GM23338 (cell line): Measurements from ENCODE around the gene FOXQ1. TPM values are rescaled to one million over a fixed set of nuclear protein-coding genes. Genes with fewer than 3 reads are reported as not detected.

Source experiments
- ATAC-seq: fragments of 200-7000 bp; cut with Tn5 transposase; 3 replicates; pipeline ENCODE4 v1.9.1; 2020
- DNase-seq: peaks from one replicate; pipeline ENCODE4 v3.0.0-alpha.2; 2015; ENCODE audit warnings: low spot score
- H2AFZ ChIP-seq: fragments of 200-600 bp; sonication (generic); 2 replicates; pipeline ENCODE4 v1.8.0; 2016; ENCODE audit warnings: antibody characterized with exemption, mild to moderate bottlenecking, moderate library complexity
- H3F3A ChIP-seq: fragments of 200-600 bp; sonication (generic); replicated peaks from 2 replicates; pipeline ENCODE4 v1.8.0; 2017; ENCODE audit warnings: antibody characterized with exemption, mixed run types, low read depth
- H3K27ac ChIP-seq: fragments of 200-600 bp; sonication (generic); 2 replicates; pipeline ENCODE4 v1.6.1; 2016; ENCODE audit warnings: low read depth
- H3K27me3 ChIP-seq: fragments of 200-600 bp; sonication (generic); 2 replicates; pipeline ENCODE4 v1.8.0; 2016; ENCODE audit warnings: mild to moderate bottlenecking, mixed run types, moderate library complexity; ENCODE audit not compliant: insufficient read depth
- H3K36me3 ChIP-seq: fragments of 200-600 bp; sonication (generic); 2 replicates; pipeline ENCODE4 v1.8.0; 2016; ENCODE audit warnings: mild to moderate bottlenecking; ENCODE audit not compliant: insufficient read depth
- H3K4me1 ChIP-seq: fragments of 200-600 bp; sonication (generic); 2 replicates; pipeline ENCODE4 v1.8.0; 2016; ENCODE audit warnings: mild to moderate bottlenecking, moderate library complexity; ENCODE audit not compliant: insufficient read depth
- H3K4me2 ChIP-seq: fragments of 200-600 bp; sonication (generic); 2 replicates; pipeline ENCODE4 v1.7.1; 2017; ENCODE audit warnings: mixed run types
- H3K4me3 ChIP-seq: fragments of 200-600 bp; sonication (generic); 2 replicates; pipeline ENCODE4 v1.6.1; 2016; ENCODE audit warnings: mixed run types
- H3K79me2 ChIP-seq: fragments of 200-600 bp; sonication (generic); replicated peaks from 2 replicates; pipeline ENCODE4 v1.8.0; 2017; ENCODE audit warnings: mild to moderate bottlenecking; ENCODE audit not compliant: insufficient read depth
- H3K9me2 ChIP-seq: fragments of 200-600 bp; sonication (generic); 2 replicates; pipeline ENCODE4 v1.8.0; 2017; ENCODE audit not compliant: insufficient read depth
- H4K20me1 ChIP-seq: fragments of 200-600 bp; sonication (generic); replicated peaks from 2 replicates; pipeline ENCODE4 v1.8.0; 2017; ENCODE audit warnings: mild to moderate bottlenecking; ENCODE audit not compliant: insufficient read depth
- H3K27ac Mint-ChIP-seq: 2 replicates; pipeline ENCODE4 v1.8.0; 2020; ENCODE audit warnings: inconsistent platforms, mild to moderate bottlenecking, moderate library complexity, mixed read lengths
- H3K27me3 Mint-ChIP-seq: 3 replicates; pipeline ENCODE4 v1.8.0; 2022; ENCODE audit warnings: low read depth, mild to moderate bottlenecking, moderate library complexity, mixed read lengths, inconsistent platforms; ENCODE audit not compliant: insufficient read depth, poor library complexity
- H3K36me3 Mint-ChIP-seq: 3 replicates; pipeline ENCODE4 v1.8.0; 2021; ENCODE audit warnings: low read depth, mild to moderate bottlenecking, inconsistent platforms, moderate library complexity, mixed read lengths
- H3K4me1 Mint-ChIP-seq: 3 replicates; pipeline ENCODE4 v1.8.0; 2020; ENCODE audit warnings: mild to moderate bottlenecking, inconsistent platforms, mixed read lengths
- H3K4me3 Mint-ChIP-seq: 3 replicates; pipeline ENCODE4 v1.8.0; 2021; ENCODE audit warnings: moderate library complexity, mild to moderate bottlenecking, inconsistent platforms, mixed read lengths
- H3K9me3 Mint-ChIP-seq: 3 replicates; pipeline ENCODE4 v1.8.0; 2020; ENCODE audit warnings: moderate library complexity, mild to moderate bottlenecking, inconsistent platforms, mixed read lengths
- CREB1 ChIP-seq: fragments of 250-450 bp; sonication (Bioruptor Pico); IDR thresholded peaks from 2 replicates; pipeline ENCODE4 v1.5.0; 2020; ENCODE audit warnings: low read depth, mild to moderate bottlenecking, moderate library complexity
- CTCF ChIP-seq, 2 experiments: fragments of 200-600 bp in 1 of 2; sonication (generic) in 1 of 2; conservative IDR thresholded peaks; 2 replicates each; pipeline versions ENCODE4 v1.5.1 to v1.6.1; 2016 to 2017; ENCODE audit warnings: antibody characterized with exemption in 2 of 2, low read depth in 2 of 2, mild to moderate bottlenecking in 2 of 2, moderate library complexity in 1 of 2
- ETS1 ChIP-seq: IDR thresholded peaks from 2 replicates; pipeline ENCODE4 v1.6.1; 2016; ENCODE audit warnings: antibody characterized with exemption
- EZH2 ChIP-seq: fragments of 200-600 bp; sonication (generic); IDR thresholded peaks from one replicate; pipeline ENCODE4 v1.8.0; 2017; ENCODE audit warnings: antibody characterized with exemption, mild to moderate bottlenecking, low read depth; ENCODE audit not compliant: unreplicated experiment
- EZH2phosphoT487 ChIP-seq: fragments of 200-600 bp; sonication (generic); IDR thresholded peaks from one replicate; pipeline ENCODE4 v1.8.1; 2018; ENCODE audit warnings: antibody characterized with exemption; ENCODE audit not compliant: unreplicated experiment
- JUNB ChIP-seq: IDR thresholded peaks from one replicate; pipeline ENCODE4 v1.6.1; 2016; ENCODE audit warnings: antibody characterized with exemption; ENCODE audit not compliant: unreplicated experiment
- NANOG ChIP-seq: IDR thresholded peaks from 2 replicates; pipeline ENCODE4 v1.6.1; 2016; ENCODE audit warnings: antibody characterized with exemption, borderline replicate concordance
- POLR2AphosphoS5 ChIP-seq: IDR thresholded peaks from 2 replicates; pipeline ENCODE4 v1.6.1; 2016; ENCODE audit warnings: antibody characterized with exemption, low read depth
- REST ChIP-seq: IDR thresholded peaks from one replicate; pipeline ENCODE4 v1.6.1; 2018; ENCODE audit warnings: antibody characterized with exemption; ENCODE audit not compliant: unreplicated experiment
- STAT1 ChIP-seq: IDR thresholded peaks from one replicate; pipeline ENCODE4 v1.6.1; 2016; ENCODE audit warnings: antibody characterized with exemption; ENCODE audit not compliant: unreplicated experiment
- ZNF331 ChIP-seq: fragments of 250-450 bp; sonication (Bioruptor Pico); IDR thresholded peaks from 2 replicates; pipeline ENCODE4 v1.5.0; 2020; ENCODE audit warnings: low read depth, mild to moderate bottlenecking, moderate library complexity
- long read RNA-seq: library from polyadenylated mRNA; unstranded; transcript quantifications from one replicate; pipeline ENCODE4 v2.0.0, GENCODE V29; 2020; ENCODE audit not compliant: unreplicated experiment
- polyA plus RNA-seq: library from polyadenylated mRNA; unstranded; fragments of >200 nt; fragmentation: Nextera tagmentation; extraction: Ambion mirVana; gene quantifications from 2 replicates; pipeline ENCODE4 v1.2.1, GENCODE V29; 2016
- total RNA-seq: library from RNA; depleted of rRNA; stranded (reverse); fragments of >200 nt; shearing (Covaris generic); gene quantifications from 2 replicates; pipeline ENCODE4 v1.2.3, GENCODE V29; 2014; rRNA removed

FOXQ1 gene
- not detected in 2 replicates for total RNA-seq
- polyA plus RNA-seq = not detected in 2 replicates
- long read RNA-seq = 0 reads

GRCh38 chr6:1311400-1312202 is at the start of gene FOXQ1:
Gene FOXQ1 (plus strand): TSS chr6:1312098. CDS start chr6:1312705, 607 bp downstream.
- H3K4me1 Mint-ChIP-seq = peaks cover 20% of the 10 kb centered on the region
- H3K9me2 ChIP-seq = no peaks in the 10 kb centered on the region
- peaks cover 8% of the 10 kb centered on the region for H3K9me3 Mint-ChIP-seq
- peak within 1 kb of the TSS; percentile 74 for H3K4me3 Mint-ChIP-seq
- H3K27ac Mint-ChIP-seq = no peak within 1 kb of the TSS
- H3K36me3 Mint-ChIP-seq = no peaks in the 10 kb centered on the region; the same call in 2 of the 3 replicates
- H3K27me3 Mint-ChIP-seq = peaks cover 81% of the 10 kb centered on the region
- peak within 1 kb of the TSS; percentile 91 for H3K4me2 ChIP-seq
- DNase-seq (peak; percentile 77), ATAC-seq (peak; percentile 59)
- H3K4me1 ChIP-seq = peaks cover 24% of the 10 kb centered on the region
- H3K27ac ChIP-seq = no peak within 1 kb of the TSS
- peaks cover 96% of the 10 kb centered on the region for H3K27me3 ChIP-seq
- no peaks in the 10 kb centered on the region for H3K36me3 ChIP-seq
- H3F3A ChIP-seq = peaks cover 6% of the 10 kb centered on the region; the same call in 1 of the 2 replicates
- peaks cover 20% of the 10 kb centered on the region for H4K20me1 ChIP-seq
- H2AFZ ChIP-seq = peak within 1 kb of the TSS; percentile 84
- no peak for TF ChIP-seq ZNF331 (CRISPR knock-in tag)
- H3K4me3 ChIP-seq = peak within 1 kb of the TSS; percentile 67
- no peaks in the 10 kb centered on the region for H3K79me2 ChIP-seq

- no peaks in the 10 kb centered on the region for H3K9me3 Mint-ChIP-seq
These were observed 49.2 kb upstream of the FOXQ1 start for GRCh38 chr6:1262704-1263038.

More at GRCh38 chr6:1262704-1263038, 49.2 kb upstream of the FOXQ1 start:
- no peak overlapping the region for H3K27ac ChIP-seq
- peaks cover 8% of the 10 kb centered on the region for H3K4me1 Mint-ChIP-seq
- peaks cover 9% of the 10 kb centered on the region for H3K4me1 ChIP-seq
- H3K36me3 Mint-ChIP-seq = no peaks in the 10 kb centered on the region
- H3K9me2 ChIP-seq = no peaks in the 10 kb centered on the region
- H3K27me3 Mint-ChIP-seq = peaks cover 8% of the 10 kb centered on the region
- DNase-seq (no peak), ATAC-seq (no peak)
- H3K79me2 ChIP-seq = no peaks in the 10 kb centered on the region
- no peak overlapping the region for H3K4me2 ChIP-seq
- no peak overlapping the region for H3K4me3 ChIP-seq
- H2AFZ ChIP-seq = no peak overlapping the region
- no peak overlapping the region for H3K4me3 Mint-ChIP-seq
- no peaks in the 10 kb centered on the region for H3K27me3 ChIP-seq
- no peak for TF ChIP-seq REST
- no peak for TF ChIP-seq EZH2phosphoT487
- no peak for TF ChIP-seq ETS1
- TF ChIP-seq EZH2 = no peak
- no peak for TF ChIP-seq JUNB
- no peak for TF ChIP-seq NANOG
- no peak for TF ChIP-seq ZNF331 (CRISPR knock-in tag)
- TF ChIP-seq CREB1 (CRISPR knock-in tag) = no peak
- TF ChIP-seq CTCF (conservative IDR thresholded peaks at IDR 0.05; ENCODE audit: low read depth in 2 of 2) = no peak
- no peak for TF ChIP-seq STAT1
- TF ChIP-seq POLR2AphosphoS5 = no peak
- no peak overlapping the region for H3K27ac Mint-ChIP-seq
- no peaks in the 10 kb centered on the region for H3K36me3 ChIP-seq
- H4K20me1 ChIP-seq = no peaks in the 10 kb centered on the region
- H3F3A ChIP-seq = no peaks in the 10 kb centered on the region
